AG10803 (cell line): ENCODE data around the gene CD36.

Source experiments
- DNase-seq: peaks from one replicate; pipeline ENCODE4 v3.0.0; 2010; ENCODE audit warnings: low read depth
- H3K4me3 ChIP-seq: 2 replicates; pipeline ENCODE4 v1.5.1; 2011; ENCODE audit warnings: mild to moderate bottlenecking, low read length, control low read depth
- TF ChIP-seq, protein P1 (sequence below): conservative IDR thresholded peaks from 2 replicates; pipeline ENCODE4 v1.5.1; 2011; ENCODE audit warnings: mild to moderate bottlenecking, low read length, control low read depth, inconsistent platforms

The CD36 gene

GRCh38 chr7:80601999-80602398, 36.4 kb upstream of the CD36 start:
- DNase-seq, result no peak
- TF ChIP-seq, protein P1, sequence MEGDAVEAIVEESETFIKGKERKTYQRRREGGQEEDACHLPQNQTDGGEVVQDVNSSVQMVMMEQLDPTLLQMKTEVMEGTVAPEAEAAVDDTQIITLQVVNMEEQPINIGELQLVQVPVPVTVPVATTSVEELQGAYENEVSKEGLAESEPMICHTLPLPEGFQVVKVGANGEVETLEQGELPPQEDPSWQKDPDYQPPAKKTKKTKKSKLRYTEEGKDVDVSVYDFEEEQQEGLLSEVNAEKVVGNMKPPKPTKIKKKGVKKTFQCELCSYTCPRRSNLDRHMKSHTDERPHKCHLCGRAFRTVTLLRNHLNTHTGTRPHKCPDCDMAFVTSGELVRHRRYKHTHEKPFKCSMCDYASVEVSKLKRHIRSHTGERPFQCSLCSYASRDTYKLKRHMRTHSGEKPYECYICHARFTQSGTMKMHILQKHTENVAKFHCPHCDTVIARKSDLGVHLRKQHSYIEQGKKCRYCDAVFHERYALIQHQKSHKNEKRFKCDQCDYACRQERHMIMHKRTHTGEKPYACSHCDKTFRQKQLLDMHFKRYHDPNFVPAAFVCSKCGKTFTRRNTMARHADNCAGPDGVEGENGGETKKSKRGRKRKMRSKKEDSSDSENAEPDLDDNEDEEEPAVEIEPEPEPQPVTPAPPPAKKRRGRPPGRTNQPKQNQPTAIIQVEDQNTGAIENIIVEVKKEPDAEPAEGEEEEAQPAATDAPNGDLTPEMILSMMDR, result no peak
- H3K4me3 ChIP-seq, result no peak overlapping the region

DNA sequence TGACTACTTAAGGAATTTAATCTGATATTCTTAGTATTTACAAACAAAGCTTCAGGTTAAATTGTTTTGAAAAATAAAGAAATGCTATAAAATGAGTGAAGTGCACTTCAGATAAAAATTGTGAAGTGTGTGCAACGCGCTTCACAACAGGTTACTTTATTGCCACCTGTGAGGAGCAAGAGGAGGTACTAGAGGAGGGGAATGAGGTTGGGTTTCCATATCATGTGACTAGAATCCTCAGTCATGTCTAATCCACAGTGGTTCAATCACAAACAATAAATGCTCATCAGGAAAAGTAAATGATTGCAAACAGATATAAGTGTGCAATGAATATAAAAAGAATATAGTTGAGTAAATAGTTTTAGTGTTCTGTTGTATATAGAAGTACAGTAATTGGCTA, 34.5 kb upstream of the CD36 start:
- no peak overlapping the region for H3K4me3 ChIP-seq
- TF ChIP-seq, protein P1, result no peak
- DNase-seq, result no peak

DNA sequence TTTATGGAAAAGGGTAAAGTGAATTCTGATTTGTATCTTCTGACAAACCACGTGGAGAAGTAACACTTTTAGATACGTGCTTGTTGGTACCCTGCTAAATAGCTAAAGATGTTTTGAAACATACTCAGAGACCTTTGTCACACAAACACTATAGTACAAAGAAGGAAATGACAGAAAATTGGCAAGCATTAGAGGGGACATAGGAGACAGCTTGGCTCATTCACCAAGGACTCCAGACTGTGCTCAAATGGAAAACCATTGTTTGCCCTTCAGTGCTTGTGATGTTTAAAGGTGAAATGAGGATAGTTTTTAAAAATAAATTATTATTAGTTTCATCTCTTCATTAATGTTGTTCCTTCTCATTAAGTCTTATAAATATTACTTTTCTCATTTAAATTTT, 34.0 kb upstream of the CD36 start:
- DNase-seq, result no peak
- H3K4me3 ChIP-seq, result no peak overlapping the region

GRCh38 chr7:80607136-80607535, 31.3 kb upstream of the CD36 start:
- no peak overlapping the region for H3K4me3 ChIP-seq
- TF ChIP-seq, protein P1, result no peak
- no peak for DNase-seq

More for the DNA sequence above, 34.0 kb upstream of the CD36 start:
- TF ChIP-seq, protein P1, result no peak

- no peak overlapping the region for H3K4me3 ChIP-seq
- no peak for DNase-seq
- TF ChIP-seq, protein P1, result no peak
Measured at GRCh38 chr7:80608336-80608735, 30.1 kb upstream of the CD36 start.

DNA sequence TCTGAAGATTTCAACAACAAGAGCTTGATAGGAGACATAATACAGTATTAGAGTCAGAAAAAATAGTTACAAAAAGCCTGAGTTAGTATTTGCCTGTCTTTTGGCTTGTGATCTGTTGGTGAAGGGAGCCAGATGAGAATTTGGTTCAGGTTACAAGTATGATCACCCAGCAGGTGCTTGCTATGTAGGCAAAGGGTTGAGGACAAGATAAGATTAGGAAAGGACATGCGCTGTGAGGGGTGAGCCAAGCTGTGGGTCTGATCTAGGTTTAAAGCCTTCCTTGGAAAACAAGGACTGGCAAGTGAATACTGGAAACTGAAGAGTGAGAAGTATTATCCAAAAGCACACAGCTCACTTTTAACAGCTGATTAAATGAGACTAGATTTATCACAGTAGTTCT, 28.7 kb upstream of the CD36 start:
- no peak for DNase-seq
- TF ChIP-seq, protein P1, result no peak

GRCh38 chr7:80611353-80611752, 27.1 kb upstream of the CD36 start:
- no peak for DNase-seq
- no peak overlapping the region for H3K4me3 ChIP-seq
- TF ChIP-seq, protein P1, result no peak

More for the DNA sequence above, 28.7 kb upstream of the CD36 start:
- H3K4me3 ChIP-seq, result no peak overlapping the region
